Upper lobe of left lung (tissue), 4 donors: Measurements from ENCODE around the gene GATM.

Source experiments
- POLR2A ChIP-seq, 4 donors: fragments of 450-650 bp; IDR thresholded peaks; one replicate each; pipeline ENCODE4 v1.5.1; 2016 to 2017; ENCODE audit warnings: antibody characterized with exemption in 4 of 4, mild to moderate bottlenecking in 2 of 4
- TF ChIP-seq, protein P1 (sequence below), 6 experiments: fragments of 450-650 bp in 4 of 6; fragments of 200-600 bp in 2 of 6; sonication (generic) in 2 of 6; IDR thresholded peaks; one replicate each; pipeline ENCODE4 v1.5.1; 2016 to 2019; ENCODE audit warnings: antibody characterized with exemption in 6 of 6

DNA sequence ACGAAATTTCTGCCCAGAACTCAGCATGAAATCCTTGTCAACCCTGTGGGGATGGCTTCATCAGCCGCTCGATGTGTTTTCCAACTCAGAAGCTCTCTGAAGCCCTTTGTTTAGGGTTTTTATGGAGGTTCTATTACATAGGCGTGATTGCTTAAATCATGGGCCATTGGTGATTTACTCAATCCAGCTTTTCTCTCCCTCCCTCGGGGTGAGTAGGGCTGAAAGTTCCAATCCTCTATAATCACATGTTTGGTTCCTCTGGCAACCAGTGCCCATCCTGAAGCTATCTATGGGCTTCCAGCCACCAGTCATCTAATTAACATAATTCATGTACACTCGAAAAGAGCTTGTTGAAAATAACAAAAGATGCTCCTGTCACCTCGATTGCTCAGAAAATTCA is 51.6 kb downstream of the GATM start:
- TF ChIP-seq, protein P1, sequence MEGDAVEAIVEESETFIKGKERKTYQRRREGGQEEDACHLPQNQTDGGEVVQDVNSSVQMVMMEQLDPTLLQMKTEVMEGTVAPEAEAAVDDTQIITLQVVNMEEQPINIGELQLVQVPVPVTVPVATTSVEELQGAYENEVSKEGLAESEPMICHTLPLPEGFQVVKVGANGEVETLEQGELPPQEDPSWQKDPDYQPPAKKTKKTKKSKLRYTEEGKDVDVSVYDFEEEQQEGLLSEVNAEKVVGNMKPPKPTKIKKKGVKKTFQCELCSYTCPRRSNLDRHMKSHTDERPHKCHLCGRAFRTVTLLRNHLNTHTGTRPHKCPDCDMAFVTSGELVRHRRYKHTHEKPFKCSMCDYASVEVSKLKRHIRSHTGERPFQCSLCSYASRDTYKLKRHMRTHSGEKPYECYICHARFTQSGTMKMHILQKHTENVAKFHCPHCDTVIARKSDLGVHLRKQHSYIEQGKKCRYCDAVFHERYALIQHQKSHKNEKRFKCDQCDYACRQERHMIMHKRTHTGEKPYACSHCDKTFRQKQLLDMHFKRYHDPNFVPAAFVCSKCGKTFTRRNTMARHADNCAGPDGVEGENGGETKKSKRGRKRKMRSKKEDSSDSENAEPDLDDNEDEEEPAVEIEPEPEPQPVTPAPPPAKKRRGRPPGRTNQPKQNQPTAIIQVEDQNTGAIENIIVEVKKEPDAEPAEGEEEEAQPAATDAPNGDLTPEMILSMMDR (IDR thresholded peaks at IDR 0.05) = no peak
- no peak for TF ChIP-seq POLR2A (IDR thresholded peaks at IDR 0.05)
